ENCODE measurements around the gene PSMB3.
A peak's percentile ranks its signal among the peaks of the same experiment; 100 is the strongest.

PSMB3 gene

DNA sequence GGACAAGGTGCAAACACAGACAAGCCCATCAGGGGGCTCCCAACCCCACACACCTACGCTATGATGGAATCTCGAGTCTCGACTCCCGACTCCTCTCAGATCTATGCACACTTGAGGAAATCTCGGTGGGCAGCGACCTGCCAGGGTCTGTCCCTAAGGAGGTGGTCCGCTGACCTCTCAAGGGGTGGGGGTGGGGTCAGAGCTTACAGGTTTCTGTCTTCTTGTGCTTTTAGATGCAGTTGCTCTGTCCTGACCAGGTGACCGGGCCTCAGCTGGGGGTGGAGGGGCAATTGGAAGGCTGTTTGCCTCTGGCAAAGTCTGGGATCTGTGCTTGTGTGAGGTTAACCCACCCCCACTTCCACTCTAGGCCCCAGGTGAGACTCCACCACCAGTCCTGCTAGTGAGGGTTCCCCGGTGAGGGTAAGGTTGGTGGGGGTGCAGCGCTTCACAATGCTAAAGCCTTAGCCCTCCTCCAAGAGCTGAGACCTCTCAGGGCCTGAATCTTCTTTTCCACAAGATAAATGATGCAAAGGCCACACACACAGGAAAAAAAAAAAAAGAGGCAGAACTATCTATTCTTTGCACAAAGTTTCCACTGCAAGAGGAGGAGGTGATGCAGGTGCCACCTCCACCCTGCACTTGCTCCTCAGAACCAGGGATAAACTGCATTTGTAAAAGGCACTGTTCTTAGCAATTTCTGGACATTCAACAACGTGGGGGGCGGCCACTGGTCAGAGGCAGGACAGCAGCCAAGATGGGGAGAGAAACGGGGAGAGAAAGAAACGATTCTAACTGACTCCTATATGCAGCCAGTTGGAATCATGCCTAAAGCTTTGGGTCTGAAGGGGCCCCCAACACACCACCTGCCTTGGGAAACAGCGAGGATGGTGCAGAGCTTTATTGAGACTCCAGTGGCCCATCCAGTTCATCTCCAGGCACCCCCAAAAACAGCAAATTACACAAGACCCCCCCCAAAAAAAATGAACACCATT lies 18.3 kb upstream of the PSMB3 start:
- no peak for DNase-seq

DNA sequence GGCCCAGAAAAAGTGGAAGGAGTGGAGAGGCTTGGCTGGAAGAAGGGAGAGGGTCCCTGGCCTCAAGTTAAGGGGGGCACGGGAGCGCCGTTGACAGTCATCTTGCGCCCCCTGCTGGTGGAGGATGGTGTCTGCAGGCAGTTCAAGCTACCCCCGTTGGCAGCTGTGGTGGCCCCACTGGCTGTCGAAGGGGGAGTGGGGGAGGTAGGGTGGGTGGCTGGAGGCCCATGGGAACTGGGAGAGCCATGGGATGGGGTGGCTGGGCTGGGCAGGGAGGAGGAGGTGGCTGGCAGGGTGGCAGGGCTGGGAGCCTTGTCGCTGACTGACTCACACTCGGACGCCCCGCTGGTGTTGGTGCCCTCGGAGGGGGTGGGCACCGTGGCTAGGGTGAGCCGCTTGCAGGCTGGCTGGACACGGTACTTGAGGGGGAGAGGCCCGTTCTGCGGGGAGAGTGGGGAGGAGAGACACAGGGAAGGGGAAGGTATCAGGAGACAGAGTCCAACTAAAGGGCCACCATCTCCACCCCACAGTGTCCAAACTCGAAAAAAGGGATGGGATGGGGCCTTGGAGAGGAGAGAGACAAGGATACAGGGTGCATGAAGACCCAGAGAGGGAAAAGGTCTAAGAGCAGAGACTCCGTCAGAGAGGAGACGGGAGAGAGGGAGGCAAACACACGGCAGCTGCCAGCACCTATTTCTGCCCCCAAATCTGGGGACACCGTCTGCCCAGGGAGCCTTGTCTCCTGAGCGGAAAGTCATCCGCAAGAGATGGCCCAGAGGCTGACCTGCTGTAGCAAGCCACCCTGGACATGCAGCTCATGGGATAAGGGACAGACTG lies 17.2 kb upstream of the PSMB3 start:
- DNase-seq, result no peak

DNA sequence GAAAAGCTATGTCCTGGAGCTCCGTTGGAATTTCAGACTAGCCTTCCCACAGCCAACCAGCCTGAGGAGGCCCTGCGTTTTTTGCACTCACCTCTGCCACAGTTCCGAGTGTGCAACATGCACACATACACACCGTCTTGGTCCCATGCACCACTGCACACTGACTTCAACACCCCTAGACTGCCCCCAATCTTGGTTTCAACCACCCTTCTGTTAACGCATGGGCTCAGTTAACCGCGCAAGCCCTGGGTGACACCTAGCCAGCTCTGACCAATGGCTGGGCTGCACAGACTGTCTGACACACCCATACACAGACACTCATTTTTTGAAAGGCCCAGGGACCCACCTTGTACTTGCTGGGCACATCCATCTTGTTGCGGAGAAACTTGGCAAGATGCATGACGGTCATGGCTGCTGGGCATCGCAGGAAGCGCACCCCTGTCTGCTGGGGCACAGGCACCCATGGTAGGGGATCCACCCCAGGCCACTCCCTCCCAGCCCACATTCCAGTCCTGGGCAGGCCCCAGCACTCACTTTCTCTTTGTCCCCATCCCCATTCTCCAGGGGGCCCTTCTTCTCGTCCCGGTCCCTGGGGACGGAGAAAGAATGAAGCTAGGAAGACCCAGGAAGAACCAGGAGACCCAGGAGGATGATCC lies 14.4 kb upstream of the PSMB3 start:
- DNase-seq, result no peak

DNA sequence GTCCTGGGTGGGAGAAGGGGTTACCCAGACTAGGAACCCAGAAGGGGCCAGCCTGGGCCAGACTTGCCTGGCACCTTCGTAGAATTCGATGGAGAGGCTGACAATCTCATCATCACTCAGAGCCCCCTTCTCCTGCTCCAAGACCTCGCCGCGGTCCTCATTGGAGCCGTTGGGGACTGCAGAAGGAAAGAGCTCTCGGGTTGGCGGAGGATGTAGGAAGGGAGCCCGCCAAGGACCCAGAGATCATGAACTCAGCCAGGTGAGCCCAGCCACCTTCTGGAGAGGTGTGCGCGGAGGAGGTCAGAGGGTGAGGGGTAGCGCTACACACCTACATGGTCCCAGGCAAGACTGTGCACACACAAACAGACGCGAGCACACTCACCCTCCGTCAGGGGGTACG lies 13.9 kb upstream of the PSMB3 start:
- DNase-seq, result no peak

DNA sequence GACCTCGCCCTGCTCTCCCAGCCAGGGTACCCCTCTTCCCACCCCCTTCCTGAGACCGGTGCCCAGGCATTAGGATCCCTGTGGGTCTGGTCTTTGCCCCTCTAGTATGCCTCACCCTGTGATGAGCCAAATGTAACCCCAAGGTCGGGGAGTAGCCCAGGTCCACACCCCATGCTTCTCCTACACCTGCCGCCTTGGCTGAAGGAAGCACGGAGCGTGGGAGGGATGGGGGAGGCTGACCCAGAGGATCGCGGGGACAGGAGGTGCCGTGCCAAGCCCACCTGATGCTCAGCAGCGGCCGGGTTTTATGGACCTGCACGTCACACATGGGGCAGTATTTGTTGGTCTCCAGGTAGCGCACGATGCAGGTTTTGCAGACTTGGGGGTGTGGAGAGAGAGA lies 13.2 kb upstream of the PSMB3 start:
- DNase-seq, result no peak

DNA sequence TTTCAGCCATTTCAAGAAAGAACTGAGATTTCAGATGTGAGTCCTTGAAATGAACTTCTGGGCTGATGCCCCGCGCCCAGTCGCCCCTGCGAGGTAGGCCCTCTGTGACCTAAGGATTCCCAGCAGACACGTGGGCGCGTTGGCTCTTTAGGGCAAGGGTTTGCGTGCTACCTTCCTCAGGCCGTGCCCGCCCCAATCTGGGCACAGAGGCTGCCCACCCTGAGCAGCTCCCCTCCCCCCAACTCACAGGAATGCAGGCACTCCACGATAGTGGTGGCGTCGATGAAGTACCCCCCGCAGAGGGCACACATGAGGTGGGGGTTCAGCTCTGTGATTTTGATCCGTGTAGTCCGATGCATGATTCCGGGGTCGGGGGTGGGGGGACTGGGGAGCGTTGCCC lies 12.5 kb upstream of the PSMB3 start:
- DNase-seq, result no peak

DNA sequence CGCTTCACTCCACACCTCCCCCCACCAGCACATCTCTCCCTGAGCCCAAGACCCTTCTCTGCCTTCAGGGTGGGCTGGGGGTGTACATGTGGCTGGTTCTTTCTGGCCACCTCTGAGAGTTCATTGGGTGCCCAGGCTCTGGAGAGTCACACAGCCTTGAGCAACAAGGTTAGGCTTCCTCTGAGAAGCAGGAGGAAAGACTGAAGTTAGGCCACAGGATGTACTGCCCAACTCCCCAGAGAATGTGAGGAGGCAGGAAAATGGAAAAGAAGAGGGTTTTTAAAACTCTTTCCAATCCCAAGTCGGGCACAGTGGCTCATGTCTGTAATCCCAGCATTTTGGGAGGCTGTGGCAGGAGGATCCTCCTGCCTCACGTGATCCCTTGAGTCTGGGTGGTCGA lies 11.7 kb upstream of the PSMB3 start:
- no peak for DNase-seq

DNA sequence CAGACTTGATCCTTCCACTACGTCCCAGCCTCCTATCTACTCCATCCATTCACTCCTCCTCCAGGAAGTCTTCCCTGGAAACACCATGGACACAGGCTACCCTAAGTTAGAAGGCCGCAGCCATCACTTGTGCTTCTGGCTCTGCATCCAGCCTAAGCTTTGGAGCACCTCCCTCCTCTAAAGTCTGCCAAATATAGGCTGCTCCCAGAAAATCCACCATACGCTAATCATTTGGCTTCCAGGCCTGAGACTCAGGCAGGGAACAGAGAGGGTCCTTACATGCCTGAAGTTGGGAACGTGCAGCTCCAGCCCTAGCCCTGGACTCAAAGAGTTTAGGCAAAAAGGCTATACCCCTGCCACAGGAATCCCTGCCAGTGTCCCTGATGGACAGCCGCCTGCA lies 11.1 kb upstream of the PSMB3 start:
- no peak for DNase-seq

DNA sequence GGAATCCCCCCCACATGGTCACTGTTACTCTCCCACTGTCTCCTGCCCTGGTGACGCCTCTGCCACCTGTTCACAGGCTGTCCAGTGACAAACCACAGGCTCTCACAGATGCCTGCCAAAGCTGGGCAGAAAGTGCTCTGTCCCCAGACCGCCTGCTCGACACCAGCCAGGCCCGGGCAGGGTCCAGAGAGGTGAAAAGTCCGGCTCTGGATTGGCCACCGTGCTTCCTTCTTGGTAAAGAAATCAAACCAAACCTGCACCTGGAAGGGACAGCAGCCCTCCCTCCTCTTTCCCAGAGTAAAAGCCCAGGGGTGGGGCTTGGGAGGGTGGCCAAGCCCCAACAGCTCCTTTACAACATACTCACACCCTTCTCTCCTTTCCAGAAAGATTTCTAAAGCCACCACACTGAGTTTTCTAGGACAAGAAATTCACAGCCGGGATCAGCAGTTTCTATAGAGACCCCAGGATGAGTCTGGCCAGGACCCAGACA lies 10.6 kb upstream of the PSMB3 start:
- no peak for DNase-seq

DNA sequence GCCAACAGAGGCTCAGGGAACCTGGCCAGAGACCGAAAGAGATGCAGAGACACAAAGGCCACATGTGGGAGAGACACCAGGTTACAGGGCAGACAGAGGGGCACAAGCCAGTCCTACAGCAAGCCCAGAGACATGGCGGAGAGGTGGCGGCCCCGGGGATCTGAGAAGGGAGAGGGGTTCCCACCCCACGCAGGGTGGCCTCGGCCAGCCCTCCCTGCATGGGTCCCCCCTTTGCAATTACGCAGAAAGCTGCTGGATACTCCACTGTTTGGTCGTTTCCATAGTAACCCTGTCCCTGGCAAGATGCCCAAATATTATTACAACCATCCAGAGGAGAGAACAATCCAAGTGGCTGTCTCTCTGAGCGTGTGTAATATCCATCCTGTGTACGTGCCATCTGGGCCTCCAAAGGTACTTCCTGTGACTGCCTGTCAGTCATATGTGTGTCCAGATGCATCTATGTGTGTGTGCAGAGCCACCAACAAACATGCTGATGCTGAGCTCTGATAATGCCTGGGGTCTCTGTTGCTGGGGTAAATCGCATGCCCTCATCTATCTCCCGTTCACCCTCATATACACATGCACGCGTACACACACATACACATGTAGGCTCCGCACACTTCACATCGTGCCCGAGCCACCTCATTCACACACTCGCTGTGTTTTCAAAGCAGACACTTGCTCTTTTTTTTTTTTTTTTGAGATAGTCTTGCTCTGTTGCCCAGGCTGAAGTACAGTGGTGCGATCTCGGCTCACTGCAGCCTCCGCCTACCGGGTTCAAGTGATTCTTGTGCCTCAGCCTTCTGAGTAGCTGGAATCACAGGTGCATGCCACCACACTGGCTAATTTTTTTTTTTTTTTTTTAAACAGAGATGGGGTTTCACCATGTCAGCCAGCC lies 9.9 kb upstream of the PSMB3 start:
- DNase-seq, result no peak

DNA sequence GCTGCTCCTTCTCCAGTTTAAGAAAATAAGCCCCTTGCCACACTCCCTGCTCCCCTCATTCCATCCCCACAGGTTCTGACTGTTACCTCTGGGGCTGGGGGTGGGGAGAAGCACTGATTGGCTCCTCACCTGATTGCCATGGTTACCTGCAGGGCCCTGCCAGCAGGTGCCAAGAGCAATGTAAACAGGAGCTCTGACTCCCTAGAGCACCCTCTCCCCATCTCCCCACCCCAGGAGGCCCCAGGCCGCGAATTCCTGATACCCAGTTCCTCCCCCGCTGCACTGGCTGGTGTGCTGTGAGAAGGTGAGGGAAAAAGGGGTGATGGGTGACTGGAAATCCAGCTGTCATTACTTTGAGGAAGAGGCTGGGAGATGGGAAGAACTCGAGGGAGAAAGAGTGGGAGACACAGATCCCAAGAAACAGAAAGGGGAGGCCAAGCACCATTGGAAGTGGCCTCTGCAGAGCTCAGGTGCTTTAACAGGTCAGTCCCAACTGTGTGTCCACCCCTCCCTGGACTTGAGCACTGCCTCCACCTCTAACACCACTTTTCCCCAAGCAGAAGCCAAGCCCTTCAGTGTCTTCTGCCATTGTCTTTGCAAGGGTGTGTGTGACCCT lies 8.9 kb upstream of the PSMB3 start:
- no peak for DNase-seq

DNA sequence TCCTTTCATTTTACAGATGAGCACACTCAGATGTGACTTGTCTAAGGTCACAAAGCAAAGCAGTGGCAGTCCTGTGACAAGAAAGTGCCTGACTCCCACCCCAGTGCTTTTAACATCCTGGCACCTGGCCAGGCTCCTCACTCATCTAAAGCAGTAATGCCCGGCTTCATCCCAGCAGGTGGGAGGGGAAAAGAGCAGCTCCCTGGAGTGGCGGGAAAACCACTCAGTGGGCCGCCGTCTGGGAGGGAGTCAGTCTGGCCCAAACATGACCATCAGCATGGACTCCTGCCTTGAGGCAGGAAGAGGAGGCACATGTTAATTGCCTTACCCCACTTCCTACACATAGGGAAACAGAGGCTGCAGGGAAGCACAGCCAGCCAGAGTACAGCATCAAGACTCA lies 7.0 kb upstream of the PSMB3 start:
- DNase-seq, result no peak

DNA sequence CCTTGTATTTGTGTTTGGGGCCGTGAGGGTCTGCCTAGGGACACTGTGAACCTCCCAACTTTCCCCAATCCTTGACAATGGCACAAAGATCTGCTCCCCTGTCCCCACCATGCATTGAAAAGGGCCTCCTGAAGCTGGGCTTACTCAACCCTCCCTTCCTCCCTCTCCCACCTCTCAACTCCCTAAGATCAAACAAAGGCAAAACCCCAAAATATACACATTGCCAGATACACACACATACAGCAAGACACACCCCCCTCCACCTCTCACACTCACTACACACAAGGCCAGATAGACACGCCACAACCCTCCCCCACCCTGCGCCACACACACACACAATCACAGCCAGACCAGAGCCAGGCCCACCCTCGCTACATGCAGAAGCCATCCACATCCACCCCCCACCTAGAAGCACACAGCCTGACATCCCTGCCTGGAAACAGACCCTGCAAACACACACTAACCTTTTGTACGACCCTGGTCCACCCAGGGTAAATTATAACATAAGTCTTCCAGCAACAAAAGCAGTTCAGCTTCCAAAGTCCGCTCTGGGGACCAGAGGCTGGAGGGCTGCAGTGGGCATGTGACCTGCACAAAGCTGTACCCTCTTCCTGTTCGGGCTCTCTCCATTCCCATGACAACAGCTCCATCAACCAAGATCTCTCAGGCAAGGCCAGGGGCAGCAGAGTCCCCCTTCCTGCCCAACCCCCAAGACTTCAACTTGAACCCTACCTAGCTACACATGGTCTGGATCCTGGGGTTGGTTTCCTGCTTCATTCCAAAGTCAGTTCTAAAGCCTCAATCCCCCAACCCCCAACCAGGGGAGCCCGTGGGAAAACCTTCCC lies 6.3 kb upstream of the PSMB3 start:
- no peak for DNase-seq

DNA sequence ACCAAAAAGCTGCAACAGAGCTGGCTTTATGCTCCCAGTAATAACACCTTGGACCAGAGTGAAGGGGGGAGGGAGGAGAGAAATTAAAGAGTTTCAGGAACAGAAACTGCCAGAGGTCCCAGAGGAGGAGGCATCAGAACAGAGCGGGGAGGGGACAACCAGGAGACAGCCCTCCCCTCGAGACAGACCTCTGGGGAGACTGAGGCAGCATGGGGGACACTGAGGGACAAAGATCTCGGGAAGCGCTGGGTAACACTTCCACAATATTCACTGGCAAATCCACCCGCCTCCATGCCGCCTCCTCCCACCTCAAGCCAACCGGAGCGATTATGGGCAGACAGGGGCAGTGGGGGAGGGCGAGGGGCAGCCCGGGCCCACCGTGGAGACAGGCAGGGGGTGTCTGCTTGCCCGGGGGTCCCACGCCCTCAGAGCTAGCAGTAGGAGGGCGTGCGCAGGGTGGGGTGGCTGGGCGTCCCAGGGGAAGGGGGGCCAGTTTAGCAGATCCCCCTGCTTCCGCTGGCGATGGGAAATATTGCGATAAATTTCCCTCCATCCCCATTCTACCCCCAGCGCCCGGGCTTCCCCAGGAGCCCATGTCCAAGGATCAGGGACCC lies 5.6 kb upstream of the PSMB3 start:
- no peak for DNase-seq

DNA sequence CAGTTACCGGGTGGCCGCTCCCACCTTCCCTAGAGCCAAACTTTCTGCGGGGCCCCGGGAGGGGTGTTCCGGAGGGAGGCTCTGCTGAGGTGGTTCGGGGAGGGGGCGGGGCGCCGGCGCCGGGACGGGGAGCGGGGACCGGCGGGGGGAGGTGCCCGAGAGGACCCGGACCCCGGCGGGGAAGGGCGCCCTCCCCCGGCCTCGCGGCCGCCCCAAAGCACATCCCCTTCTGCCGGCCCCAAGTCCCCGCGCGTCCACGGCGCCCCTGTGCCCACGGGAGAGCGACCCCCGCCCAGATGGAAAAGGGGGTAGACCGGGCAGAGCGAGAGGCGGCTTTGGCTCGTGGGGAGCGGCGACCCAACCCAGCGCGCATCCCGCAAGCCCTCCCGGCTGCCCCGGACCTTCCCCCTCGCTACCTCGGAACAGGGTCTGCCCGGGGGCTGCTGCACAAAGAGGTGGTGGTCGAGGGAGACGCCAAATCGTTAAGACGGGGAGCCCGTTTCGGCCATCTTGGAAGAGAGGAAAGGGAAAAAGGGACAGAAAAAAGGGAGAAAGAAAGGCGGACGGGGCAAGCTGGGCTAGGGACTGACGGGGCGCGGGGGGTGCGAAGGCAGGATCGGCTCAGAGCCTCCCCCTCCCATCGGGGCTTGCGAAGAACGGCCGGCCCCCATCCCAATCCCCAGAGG lies 4.9 kb upstream of the PSMB3 start:
- DNase-seq, result no peak

DNA sequence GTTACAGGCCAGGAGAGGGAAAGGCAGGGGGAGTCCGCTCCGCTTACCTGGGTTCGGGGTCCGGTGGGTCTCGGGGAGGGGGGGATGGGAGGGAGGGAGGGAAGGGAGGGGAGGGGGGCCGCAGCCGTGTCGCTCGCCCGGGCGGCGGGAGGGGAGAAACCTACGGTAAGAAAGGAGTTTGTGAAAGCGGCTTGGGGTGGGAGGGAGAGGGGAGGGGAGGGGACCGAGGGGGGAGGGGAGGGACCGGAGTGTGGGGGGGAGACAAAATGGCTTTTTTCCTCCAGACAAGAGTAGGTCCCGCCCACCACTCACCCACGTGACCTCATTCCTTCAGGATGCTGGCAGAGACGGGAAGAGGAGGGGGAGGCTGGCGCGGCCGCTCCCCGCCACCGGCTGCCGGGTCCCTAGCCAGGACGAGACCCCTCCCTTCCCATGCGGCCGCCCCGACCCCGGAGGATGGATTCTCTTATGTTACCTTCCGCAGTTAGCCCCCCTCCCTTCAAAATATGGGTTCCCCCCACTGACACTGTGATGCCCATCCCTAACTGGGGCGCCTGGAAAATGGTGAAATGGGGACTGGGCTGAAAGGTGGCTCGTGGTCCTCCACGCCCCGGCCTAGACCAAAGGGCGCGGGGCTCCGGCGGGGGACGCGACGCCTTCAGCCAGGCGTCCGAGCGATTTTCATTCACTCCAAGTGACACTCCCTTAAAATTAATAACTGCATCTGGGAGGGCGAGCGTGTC lies 4.2 kb upstream of the PSMB3 start, which contains the start of gene PCGF2:
TSS of gene PCGF2 (minus strand) at position 188 of the 743 bp plus-strand sequence. CDS start 7,934 bp downstream, outside the sequence.
- DNase-seq, result peak; percentile 84

DNA sequence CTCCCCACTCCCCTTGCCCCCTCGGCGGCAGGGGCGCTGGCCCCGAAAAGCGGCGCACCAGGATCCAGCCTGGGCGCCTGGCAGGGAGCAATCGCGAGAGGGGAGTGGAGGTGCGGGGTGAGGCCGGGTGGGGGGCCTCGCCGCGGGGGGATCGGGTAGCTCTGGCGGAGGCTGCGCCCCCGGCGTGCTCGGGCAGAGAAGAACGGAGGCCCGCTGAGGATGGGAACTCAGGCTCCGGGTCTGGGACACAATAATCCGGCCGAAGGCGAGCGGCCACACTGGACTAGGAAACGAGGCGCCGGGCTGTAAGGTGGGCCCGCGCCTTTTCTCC lies 3.7 kb upstream of the PSMB3 start:
- DNase-seq, result no peak

DNA sequence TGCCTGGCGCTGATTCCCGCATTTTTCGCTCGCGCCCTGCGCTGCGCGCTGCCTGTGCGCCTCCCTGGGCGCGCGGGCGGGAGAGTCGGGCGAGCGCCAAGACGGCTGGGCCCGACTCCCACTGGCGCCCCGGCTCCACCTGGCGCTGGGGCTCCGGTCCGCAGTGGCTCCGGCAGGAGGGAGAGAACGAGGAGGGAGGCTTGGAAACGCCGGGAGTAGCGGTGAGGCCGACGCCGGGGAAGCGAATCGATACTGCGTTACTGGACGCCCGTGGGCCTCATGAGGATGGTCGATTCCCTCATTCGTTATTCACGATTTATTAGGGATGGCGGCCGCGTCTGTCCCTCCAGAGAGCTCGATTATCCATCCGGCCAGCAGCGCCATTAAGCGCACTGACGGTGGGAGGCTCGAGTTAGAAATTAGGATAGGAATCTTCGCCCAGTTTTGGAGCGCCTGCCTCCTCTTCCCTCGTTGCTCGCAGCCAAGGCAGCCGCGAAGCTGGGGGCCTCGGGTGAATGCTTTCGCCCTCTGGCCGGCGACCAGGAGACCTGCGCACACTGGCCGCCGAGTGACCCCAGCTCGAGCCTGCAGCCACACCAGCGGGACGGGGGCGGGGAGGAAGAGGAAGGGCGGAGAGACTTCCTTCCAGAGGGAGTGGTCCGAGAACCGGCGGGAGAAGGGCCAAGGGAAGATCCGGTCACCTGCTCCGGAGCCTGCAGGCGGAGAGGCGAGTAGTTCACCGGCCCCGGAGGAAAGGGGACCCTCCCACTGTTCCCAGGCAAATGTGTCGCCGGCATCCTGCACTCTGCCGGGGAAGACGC lies 3.1 kb upstream of the PSMB3 start:
- peak; percentile 50 for DNase-seq

Data from NCI-H748 treated with DMSO at 0.1 percent for 48 hours (cell line).